Activated CD4-positive, alpha-beta T cell treated with anti-CD3 and anti-CD28 coated beads, Interleukin-2, amount 50 U/mL, for 16 hours (primary cell): Measurements from ENCODE around the gene WDHD1.
"Not testable (repeated sequence)": the region's sequence is repeated elsewhere in the genome, so short reads cannot be mapped to it uniquely, and the experiment has no call there.

Source experiments
- DNase-seq: peaks from one replicate; pipeline ENCODE4 v3.0.0-alpha.2; 2020

The WDHD1 gene

GRCh38 chr14:55026793-55027561 lies at the start of gene WDHD1, which contains the start of gene SOCS4:
Gene WDHD1, minus strand, starts transcription at chr14:55027099. Its CDS starts 312 bp downstream, at chr14:55026787.
Gene SOCS4, plus strand, starts transcription at chr14:55027236. Its CDS starts 15,806 bp downstream, at chr14:55043042.
- peak; percentile 98 for DNase-seq

- DNase-seq = peak; percentile 19
Measured at GRCh38 chr14:55075628-55076175, 48.8 kb upstream of the WDHD1 start.

GRCh38 chr14:55074662-55075061 lies 47.8 kb upstream of the WDHD1 start:
- DNase-seq = peak; percentile 53

- no peak for DNase-seq
Measured at GRCh38 chr14:55073856-55074255, 47.0 kb upstream of the WDHD1 start.

GRCh38 chr14:55071870-55072640 lies 45.2 kb upstream of the WDHD1 start:
- peak; percentile 52 for DNase-seq

GRCh38 chr14:55070981-55071411 lies 44.1 kb upstream of the WDHD1 start:
- no peak for DNase-seq

- DNase-seq = no peak
Measured at GRCh38 chr14:55066223-55066622, 39.3 kb upstream of the WDHD1 start.

- DNase-seq = no peak
Measured at GRCh38 chr14:55065411-55065810, 38.5 kb upstream of the WDHD1 start.

- not testable (repeated sequence) for DNase-seq
Measured at GRCh38 chr14:55064896-55065295, 38.0 kb upstream of the WDHD1 start.

- no peak for DNase-seq
Measured at GRCh38 chr14:55062517-55063351, 35.8 kb upstream of the WDHD1 start.

- DNase-seq = no peak
Measured at GRCh38 chr14:55059333-55059732, 32.4 kb upstream of the WDHD1 start.

- DNase-seq = no peak
Measured at GRCh38 chr14:55057919-55058318, 31.0 kb upstream of the WDHD1 start.

- no peak for DNase-seq
Measured at GRCh38 chr14:55054098-55054497, 27.2 kb upstream of the WDHD1 start.

GRCh38 chr14:55053500-55053899 lies 26.6 kb upstream of the WDHD1 start:
- no peak for DNase-seq

GRCh38 chr14:55053018-55053417 lies 26.1 kb upstream of the WDHD1 start:
- DNase-seq = no peak

- peak; percentile 52 for DNase-seq
Measured at GRCh38 chr14:55052269-55052930, 25.5 kb upstream of the WDHD1 start.

- peak; percentile 93 for DNase-seq
Measured at GRCh38 chr14:55051423-55052268, 24.7 kb upstream of the WDHD1 start, which contains the start of gene MAPK1IP1L. Gene MAPK1IP1L, plus strand, starts transcription at chr14:55051647. Its CDS starts 10,037 bp downstream, at chr14:55061684.

- DNase-seq = no peak
Measured at GRCh38 chr14:55051165-55051422, 24.2 kb upstream of the WDHD1 start.

- DNase-seq = no peak
Measured at GRCh38 chr14:55048900-55049436, 22.1 kb upstream of the WDHD1 start.

- no peak for DNase-seq
Measured at GRCh38 chr14:55047301-55048053, 20.6 kb upstream of the WDHD1 start.
